Keratinocyte (primary cell): ENCODE results near the gene A1BG.

ENCODE experiments used
- CTCF ChIP-seq, 3 experiments: IDR thresholded peaks in 1 of 3; conservative IDR thresholded peaks in 1 of 3; optimal IDR thresholded peaks in 1 of 3; 2 replicates in 2 of 3; 3 replicates in 1 of 3; pipeline versions ENCODE3 to v1.5.1; 2011; ENCODE audit warnings: low read length in 3 of 3, mild to moderate bottlenecking in 3 of 3, moderate library complexity in 2 of 3, control low read depth in 1 of 3, inconsistent platforms in 1 of 3; ENCODE audit not compliant: insufficient read depth in 2 of 3; ENCODE audit errors: extremely low read depth in 1 of 3
- EZH2 ChIP-seq: IDR thresholded peaks from one replicate; pipeline ENCODE4 v1.6.1; 2012; ENCODE audit warnings: inconsistent platforms, mild to moderate bottlenecking, low read length, moderate library complexity

GRCh38 chr19:58364146-58364545 is 10.9 kb upstream of the A1BG start:
- no peak for TF ChIP-seq CTCF (optimal IDR thresholded peaks at IDR 0.05 in 1 of 3, IDR thresholded peaks at IDR 0.05 in 1 of 3, conservative IDR thresholded peaks at IDR 0.05 in 1 of 3; ENCODE audit: extremely low read depth in 1 of 3, insufficient read depth in 2 of 3, low read length in 3 of 3)
- TF ChIP-seq EZH2 = no peak
